Neural crest cell (in vitro differentiated cells): ENCODE results near the gene TGIF1. TPM values are rescaled to one million over a fixed set of nuclear protein-coding genes. Genes with fewer than 3 reads are reported as not detected.
A peak's percentile ranks its signal among the peaks of the same experiment; 100 is the strongest.

Experiments
- DNase-seq: peaks from one replicate; pipeline ENCODE4 v3.0.0; 2021; ENCODE audit warnings: low read depth, mixed read lengths, low spot score
- H3K27ac Mint-ChIP-seq: one replicate; pipeline ENCODE4 v1.8.0; 2021; ENCODE audit warnings: mild to moderate bottlenecking, mixed read lengths; ENCODE audit not compliant: unreplicated experiment
- H3K27me3 Mint-ChIP-seq: 2 replicates; pipeline ENCODE4 v1.8.0; 2021; ENCODE audit warnings: low read depth, mild to moderate bottlenecking, mixed read lengths
- H3K36me3 Mint-ChIP-seq: 2 replicates; pipeline ENCODE4 v1.8.0; 2021; ENCODE audit warnings: low read depth, mild to moderate bottlenecking, mixed read lengths
- H3K4me1 Mint-ChIP-seq: 2 replicates; pipeline ENCODE4 v1.8.0; 2021; ENCODE audit warnings: mixed read lengths
- H3K4me3 Mint-ChIP-seq: one replicate; pipeline ENCODE4 v1.8.0; 2021; ENCODE audit warnings: mild to moderate bottlenecking, mixed read lengths
- H3K9me3 Mint-ChIP-seq: 2 replicates; pipeline ENCODE4 v1.8.0; 2021; ENCODE audit warnings: mixed read lengths
- total RNA-seq: library from RNA; stranded (reverse); gene quantifications from 2 replicates; pipeline ENCODE4 v1.2.1, GENCODE V29; 2021
- TF ChIP-seq, protein P1 (sequence below): fragments of 200-600 bp; sonication (generic); conservative IDR thresholded peaks from 2 replicates; pipeline ENCODE4 v1.5.0; 2021; ENCODE audit warnings: antibody characterized with exemption, mild to moderate bottlenecking

The TGIF1 gene
- total RNA-seq, 1 donor from 2014 or later = 49.1 TPM

DNA sequence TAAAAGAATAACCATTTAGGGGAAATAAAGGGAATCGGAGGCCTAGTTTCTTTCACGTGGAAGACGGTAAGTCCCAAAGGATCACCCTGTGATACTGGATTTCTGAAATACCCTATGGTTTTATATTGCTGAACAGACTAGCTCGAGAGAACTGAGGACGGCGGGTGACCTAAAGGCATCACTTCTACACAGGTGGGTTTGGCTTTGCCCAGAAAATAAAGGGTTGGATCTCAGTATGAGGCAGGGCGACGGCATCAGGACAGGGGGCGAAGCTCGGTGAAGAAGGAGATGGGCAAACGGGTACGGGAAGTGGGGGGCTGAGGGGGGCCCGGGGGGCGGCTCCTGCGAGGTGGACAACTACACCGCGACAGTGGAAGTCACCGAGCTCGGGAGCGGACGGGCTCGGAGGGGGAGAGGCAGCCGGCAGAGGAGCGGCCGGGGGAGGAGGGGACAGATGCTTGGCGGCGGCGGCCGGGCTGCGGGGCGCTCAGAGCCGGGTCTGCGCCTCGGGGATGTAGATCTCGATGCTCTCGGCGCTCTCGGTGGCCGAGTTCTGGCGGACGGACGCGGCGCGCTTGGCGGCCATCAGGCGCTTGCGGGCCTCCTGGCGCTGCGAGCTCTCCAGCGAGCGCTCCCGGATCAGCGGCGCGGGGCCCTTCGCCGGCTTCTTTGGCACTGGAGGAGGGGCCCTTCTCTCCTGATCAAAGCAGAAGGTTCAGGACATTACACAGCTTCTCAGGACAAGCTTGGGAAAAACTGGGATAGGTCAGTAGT lies 48.9 kb downstream of the TGIF1 start:
- peak; percentile 53 for DNase-seq
- Mint-ChIP-seq H3K4me1 (peaks cover 20% of the 10 kb centered on the region), H3K4me3 (peak overlapping the region; percentile 85), H3K9me3 (no peaks in the 10 kb centered on the region), H3K27me3 (peaks cover 25% of the 10 kb centered on the region), H3K36me3 (no peaks in the 10 kb centered on the region), H3K27ac (no peak overlapping the region)
- TF ChIP-seq, protein P1, sequence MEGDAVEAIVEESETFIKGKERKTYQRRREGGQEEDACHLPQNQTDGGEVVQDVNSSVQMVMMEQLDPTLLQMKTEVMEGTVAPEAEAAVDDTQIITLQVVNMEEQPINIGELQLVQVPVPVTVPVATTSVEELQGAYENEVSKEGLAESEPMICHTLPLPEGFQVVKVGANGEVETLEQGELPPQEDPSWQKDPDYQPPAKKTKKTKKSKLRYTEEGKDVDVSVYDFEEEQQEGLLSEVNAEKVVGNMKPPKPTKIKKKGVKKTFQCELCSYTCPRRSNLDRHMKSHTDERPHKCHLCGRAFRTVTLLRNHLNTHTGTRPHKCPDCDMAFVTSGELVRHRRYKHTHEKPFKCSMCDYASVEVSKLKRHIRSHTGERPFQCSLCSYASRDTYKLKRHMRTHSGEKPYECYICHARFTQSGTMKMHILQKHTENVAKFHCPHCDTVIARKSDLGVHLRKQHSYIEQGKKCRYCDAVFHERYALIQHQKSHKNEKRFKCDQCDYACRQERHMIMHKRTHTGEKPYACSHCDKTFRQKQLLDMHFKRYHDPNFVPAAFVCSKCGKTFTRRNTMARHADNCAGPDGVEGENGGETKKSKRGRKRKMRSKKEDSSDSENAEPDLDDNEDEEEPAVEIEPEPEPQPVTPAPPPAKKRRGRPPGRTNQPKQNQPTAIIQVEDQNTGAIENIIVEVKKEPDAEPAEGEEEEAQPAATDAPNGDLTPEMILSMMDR = no peak

DNA sequence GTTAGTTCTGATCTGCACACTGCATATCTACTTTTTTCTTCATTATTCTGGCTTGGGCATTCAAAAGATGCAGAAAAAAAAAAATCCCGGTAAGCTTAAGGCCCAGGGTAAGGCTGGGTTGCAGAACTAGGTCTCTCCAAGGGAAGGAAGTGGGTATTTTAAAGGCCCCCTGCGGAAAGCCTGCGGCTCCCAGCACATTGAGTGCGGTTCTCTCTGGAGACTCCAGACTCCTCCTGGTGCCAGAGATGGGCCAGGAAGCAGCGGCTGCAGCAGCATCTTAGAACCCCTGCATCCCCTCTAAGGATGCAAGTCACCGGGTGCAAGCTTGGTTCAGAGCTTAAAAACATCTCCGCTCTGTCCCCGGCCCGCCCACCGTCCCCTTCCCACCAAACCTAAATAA lies 49.5 kb downstream of the TGIF1 start:
- DNase-seq = no peak
- Mint-ChIP-seq H3K27ac (no peak overlapping the region), H3K36me3 (no peaks in the 10 kb centered on the region), H3K4me1 (peaks cover 20% of the 10 kb centered on the region), H3K9me3 (no peaks in the 10 kb centered on the region), H3K4me3 (peak overlapping the region; percentile 85), H3K27me3 (peaks cover 25% of the 10 kb centered on the region)
- TF ChIP-seq, protein P1 = no peak

DNA sequence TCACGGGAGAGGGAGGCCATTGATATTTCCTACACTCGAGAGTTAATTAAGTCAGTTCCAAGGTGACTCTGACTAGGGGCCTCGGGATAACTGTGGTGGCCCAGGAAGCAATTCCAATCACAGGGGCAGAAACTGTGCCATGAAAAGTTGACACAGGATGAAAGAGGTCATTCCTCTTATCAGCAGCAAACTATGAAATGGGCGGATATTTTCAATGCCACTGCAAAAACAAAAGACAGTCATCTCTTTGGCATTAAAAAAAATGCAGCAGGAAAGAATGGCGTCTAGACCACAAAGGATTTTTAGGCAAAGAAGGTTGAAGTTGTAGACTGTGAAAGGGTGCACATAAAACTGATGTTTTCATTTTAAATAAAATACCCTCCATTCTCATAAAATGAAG lies 50.0 kb downstream of the TGIF1 start:
- Mint-ChIP-seq H3K36me3 (no peaks in the 10 kb centered on the region), H3K9me3 (no peaks in the 10 kb centered on the region), H3K4me3 (peak overlapping the region; percentile 6), H3K4me1 (peaks cover 20% of the 10 kb centered on the region), H3K27ac (no peak overlapping the region), H3K27me3 (peaks cover 25% of the 10 kb centered on the region)
- TF ChIP-seq, protein P1 = no peak
- DNase-seq = no peak

- TF ChIP-seq, protein P1 = no peak
- no peak overlapping the region for H3K4me3 Mint-ChIP-seq
These were observed 52.7 kb downstream of the TGIF1 start for GRCh38 chr18:3502650-3503049.

DNA sequence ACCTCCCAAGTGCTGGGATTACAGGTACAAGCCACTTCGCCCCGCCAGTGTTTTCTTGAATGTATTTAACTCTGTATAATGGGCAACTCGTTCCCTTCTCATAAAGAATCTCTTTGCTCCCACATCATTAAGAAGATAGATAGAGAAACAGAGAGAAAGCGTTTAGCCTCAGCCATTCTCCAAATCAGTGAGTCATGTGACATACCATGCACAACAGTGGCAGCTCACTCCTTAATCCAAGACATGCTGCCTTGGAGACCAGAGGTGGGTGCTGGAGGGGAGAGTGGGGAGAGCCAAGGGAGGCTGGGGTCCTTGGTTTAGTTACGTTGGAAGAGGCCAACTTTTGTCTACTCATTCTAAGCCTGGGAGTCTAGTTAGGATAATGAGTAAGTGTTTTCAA lies 54.7 kb downstream of the TGIF1 start:
- Mint-ChIP-seq H3K9me3 (no peaks in the 10 kb centered on the region), H3K4me3 (no peak overlapping the region), H3K4me1 (peaks cover 5% of the 10 kb centered on the region), H3K27ac (no peak overlapping the region), H3K27me3 (peaks cover 5% of the 10 kb centered on the region), H3K36me3 (no peaks in the 10 kb centered on the region)
- TF ChIP-seq, protein P1 = no peak
- no peak for DNase-seq

More at GRCh38 chr18:3502650-3503049, 52.7 kb downstream of the TGIF1 start:
- no peaks in the 10 kb centered on the region for H3K36me3 Mint-ChIP-seq
- DNase-seq = no peak
- H3K27ac Mint-ChIP-seq = no peak overlapping the region
- peaks cover 21% of the 10 kb centered on the region for H3K27me3 Mint-ChIP-seq
- peaks cover 14% of the 10 kb centered on the region for H3K4me1 Mint-ChIP-seq
- no peaks in the 10 kb centered on the region for H3K9me3 Mint-ChIP-seq
